Left colon (tissue), 2 donors: ENCODE data around the gene ADARB2. TPM values are rescaled to one million over a fixed set of nuclear protein-coding genes. Genes with fewer than 3 reads are reported as not detected.

Experiments
- ATAC-seq: fragments of 200-7000 bp; cut with Tn5 transposase; one replicate; pipeline ENCODE4 v1.9.1; 2020; ENCODE audit warnings: mild to moderate bottlenecking, moderate library complexity
- DNase-seq, 2 donors: peaks; one replicate each; pipeline ENCODE4 v3.0.0-alpha.2; 2020
- intact Hi-C, 2 donors: fragments of 100-400 bp; cut with DNase I in 1 of 2; cut with micrococcal nuclease in 1 of 2; formaldehyde crosslinking; loops; one replicate each; pipeline versions ENCODE4 v1.11.2 to v1.14.0; 2022; cut with DNase I, micrococcal nuclease
- total RNA-seq, 2 donors: library from RNA; stranded (reverse); fragmentation: NEBNext Ultra II Directional; extraction: Animal tissue kit (Norgen Biotek cat#: 25700); gene quantifications; one replicate each; pipeline ENCODE4 v1.2.1, GENCODE V29; 2021
- donor health status: DM: no; HTN: no; CAD: no.
- donor health status: DM: yes; HTN: yes; CAD: no.

Gene ADARB2
- total RNA-seq, 2 donors from 2014 or later, result 0.21 to 0.73 TPM

- no peak for DNase-seq
Observed at GRCh38 chr10:1738950-1739349, 1.6 kb upstream of the ADARB2 start.

DNA sequence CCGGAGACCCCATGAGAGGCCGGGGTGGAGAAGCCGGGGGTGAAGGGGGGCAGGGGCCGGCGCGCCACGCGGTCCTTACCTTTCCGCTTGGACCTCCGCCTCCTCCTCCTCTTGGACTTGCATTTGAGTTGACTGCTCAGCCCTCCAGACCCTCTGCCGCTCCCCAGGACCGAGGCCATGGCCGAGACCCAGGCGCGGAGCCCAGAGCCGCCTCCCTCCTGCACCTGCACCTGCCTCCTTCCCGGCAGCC, 428 bp downstream of the ADARB2 start:
- intact Hi-C loops, result no loop called here
- DNase-seq (no peak), ATAC-seq (no peak)

More at GRCh38 chr10:1738950-1739349, 1.6 kb upstream of the ADARB2 start:
- intact Hi-C loops, result no loop called here
- ATAC-seq, result no peak

- intact Hi-C loops, result no loop called here
Observed at GRCh38 chr10:1736144-1736971, 967 bp downstream of the ADARB2 start.

GRCh38 chr10:1735562-1735961, 1.8 kb downstream of the ADARB2 start:
- no peak for DNase-seq
- intact Hi-C loops, result no loop called here
- no peak for ATAC-seq

More at GRCh38 chr10:1736144-1736971, 967 bp downstream of the ADARB2 start:
- ATAC-seq (no peak), DNase-seq (no peak)

DNA sequence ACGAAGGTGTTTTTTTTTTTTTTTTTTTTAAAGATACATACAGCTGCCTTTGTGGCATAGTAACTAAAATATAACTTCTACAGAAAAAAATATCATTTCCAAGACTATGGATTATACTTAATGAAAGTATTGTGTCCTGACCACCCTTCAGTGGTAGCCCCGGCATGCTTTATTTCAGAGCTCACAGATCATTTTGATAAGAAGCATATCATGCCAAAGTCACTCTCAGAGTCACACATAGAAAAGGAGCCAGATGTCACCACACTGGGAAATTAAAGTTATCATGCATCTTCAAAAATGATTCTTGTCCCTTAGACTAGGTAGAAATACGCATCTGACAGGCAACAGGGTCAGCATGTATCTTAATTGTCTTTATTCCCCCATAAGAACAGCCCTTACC, 3.0 kb downstream of the ADARB2 start:
- DNase-seq (no peak), ATAC-seq (no peak)
- intact Hi-C loops, result no loop called here

GRCh38 chr10:1733720-1734119, 3.6 kb downstream of the ADARB2 start:
- intact Hi-C loops, result no loop called here
- DNase-seq (no peak), ATAC-seq (no peak)

GRCh38 chr10:1732564-1732996, 4.7 kb downstream of the ADARB2 start:
- intact Hi-C loops, result no loop called here
- no peak for ATAC-seq

GRCh38 chr10:1731592-1731991, 5.7 kb downstream of the ADARB2 start:
- intact Hi-C loops, result no loop called here
- no peak for DNase-seq
- no peak for ATAC-seq

More at GRCh38 chr10:1732564-1732996, 4.7 kb downstream of the ADARB2 start:
- DNase-seq, result no peak

DNA sequence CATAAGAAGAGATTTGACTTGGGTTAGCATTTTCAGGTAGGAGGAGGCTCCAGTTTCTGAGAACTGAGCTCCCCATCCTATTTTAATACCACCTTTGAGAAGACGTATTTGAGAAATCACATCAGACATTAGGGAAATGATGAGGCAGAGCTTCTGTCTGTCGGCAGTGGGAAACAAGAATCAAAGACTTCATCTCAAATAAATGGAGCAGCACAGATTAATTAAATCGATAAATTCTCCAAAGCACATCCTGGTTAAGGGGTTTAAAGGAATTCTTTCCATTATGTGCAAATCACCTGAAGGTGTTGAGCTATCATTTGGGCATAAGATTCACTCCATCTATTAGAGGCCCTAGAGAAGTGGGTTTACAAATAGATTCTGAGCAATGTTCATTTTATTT, 7.6 kb downstream of the ADARB2 start:
- DNase-seq, result no peak
- ATAC-seq, result no peak
- intact Hi-C loops, result no loop called here

- DNase-seq, result no peak
- ATAC-seq, result no peak
- intact Hi-C loops, result no loop called here
Observed at GRCh38 chr10:1726861-1727260, 10.5 kb downstream of the ADARB2 start.

DNA sequence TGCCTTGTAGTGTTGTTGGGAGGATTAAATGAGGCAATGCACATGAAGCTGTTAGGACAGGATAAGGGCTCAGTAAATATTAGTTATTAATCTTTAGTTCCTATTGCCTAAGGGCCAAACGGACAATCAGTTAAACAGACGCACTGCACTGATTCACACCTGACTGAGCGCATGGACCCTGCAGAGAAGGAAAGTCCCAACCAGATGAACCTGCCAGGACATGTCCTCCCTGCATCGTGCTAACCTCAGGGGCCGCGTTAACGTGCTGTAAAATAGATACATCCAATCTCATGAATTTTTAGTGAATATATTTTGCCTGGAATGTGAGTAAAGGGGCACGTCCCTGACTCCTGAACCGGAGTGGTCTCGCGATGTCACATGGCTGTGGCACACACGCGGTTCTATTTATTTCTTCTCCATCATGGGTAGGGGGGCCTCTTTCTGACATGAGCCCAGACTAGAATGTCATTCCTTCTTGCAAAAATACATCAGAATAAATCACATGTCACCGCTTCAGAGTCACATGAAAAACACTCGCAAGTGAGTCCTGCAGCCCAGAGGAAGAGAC, 12.3 kb downstream of the ADARB2 start:
- intact Hi-C loops, result no loop called here
- ATAC-seq (no peak), DNase-seq (no peak)

- intact Hi-C loops, result no loop called here
- DNase-seq, result no peak
- no peak for ATAC-seq
Observed at GRCh38 chr10:1716839-1717238, 20.5 kb downstream of the ADARB2 start.

DNA sequence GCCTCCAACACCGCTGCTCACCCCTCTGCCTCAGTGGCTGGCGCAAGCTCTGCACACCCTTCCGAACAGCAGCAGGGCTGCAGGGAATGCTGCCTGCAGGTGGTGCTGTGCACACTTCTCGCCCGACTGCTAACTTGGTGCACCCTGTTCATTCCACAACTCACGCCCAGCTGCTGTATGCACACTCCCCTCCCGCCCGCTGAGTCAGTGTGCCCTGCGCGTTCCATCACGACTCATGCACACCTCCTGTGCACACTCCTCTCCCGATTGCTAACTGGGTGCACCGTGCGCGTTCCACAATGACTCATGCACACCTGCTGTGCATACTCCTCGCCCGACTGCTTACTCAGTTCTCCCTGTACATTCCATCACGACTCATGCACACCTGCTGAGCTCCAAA, 21.5 kb downstream of the ADARB2 start:
- DNase-seq, result peak in 1 of 2 donors; percentile 19
- peak; percentile 70 for ATAC-seq
- intact Hi-C loops, result no loop called here

GRCh38 chr10:1712944-1713671, 24.2 kb downstream of the ADARB2 start:
- DNase-seq (no peak), ATAC-seq (no peak)
- intact Hi-C loops, result no loop called here

DNA sequence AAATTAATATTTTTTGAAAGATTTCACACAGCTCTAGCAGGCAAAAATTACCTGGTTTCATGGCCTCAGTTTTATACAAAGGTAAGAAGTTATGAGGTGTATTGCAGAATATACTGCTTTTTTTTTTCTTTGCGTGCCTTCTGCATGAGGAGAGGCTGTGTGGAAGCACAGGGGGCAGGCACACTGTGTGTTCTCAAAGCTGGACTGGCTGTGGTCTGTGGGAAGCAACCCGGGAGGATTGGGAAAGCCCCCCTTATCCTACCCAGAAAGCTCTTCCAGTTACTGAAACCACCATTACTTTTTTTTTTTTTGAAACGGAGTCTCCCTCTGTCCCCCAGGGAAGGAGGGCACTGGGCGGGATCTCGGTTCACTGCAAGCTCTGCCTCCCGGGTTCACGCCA, 25.0 kb downstream of the ADARB2 start:
- intact Hi-C loops, result no loop called here
- DNase-seq (no peak), ATAC-seq (no peak)

GRCh38 chr10:1709161-1709560, 28.2 kb downstream of the ADARB2 start:
- DNase-seq (no peak), ATAC-seq (no peak)
- intact Hi-C loops, result no loop called here

- ATAC-seq (no peak), DNase-seq (no peak)
- intact Hi-C loops, result no loop called here
Observed at GRCh38 chr10:1708746-1709145, 28.6 kb downstream of the ADARB2 start.

DNA sequence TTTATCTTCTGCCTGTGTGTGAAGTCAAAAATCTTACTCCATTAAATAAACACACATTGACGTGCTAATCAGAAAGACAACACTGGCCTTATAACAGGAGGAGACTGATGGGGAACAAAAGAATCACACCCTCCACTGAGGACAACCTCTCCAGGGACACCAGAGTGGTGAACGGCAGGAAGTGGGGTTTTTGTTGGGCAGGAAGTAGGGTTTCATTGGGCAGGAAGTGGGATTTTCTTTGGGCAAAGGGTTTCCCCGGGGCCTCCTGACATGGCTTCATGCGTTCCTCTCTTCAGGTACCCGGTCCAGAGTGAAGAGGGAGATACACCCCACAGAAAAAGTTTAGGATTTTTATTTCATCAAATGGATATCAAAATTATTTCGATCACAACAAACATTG, 30.6 kb downstream of the ADARB2 start:
- DNase-seq (no peak), ATAC-seq (no peak)
- intact Hi-C loops, result no loop called here

DNA sequence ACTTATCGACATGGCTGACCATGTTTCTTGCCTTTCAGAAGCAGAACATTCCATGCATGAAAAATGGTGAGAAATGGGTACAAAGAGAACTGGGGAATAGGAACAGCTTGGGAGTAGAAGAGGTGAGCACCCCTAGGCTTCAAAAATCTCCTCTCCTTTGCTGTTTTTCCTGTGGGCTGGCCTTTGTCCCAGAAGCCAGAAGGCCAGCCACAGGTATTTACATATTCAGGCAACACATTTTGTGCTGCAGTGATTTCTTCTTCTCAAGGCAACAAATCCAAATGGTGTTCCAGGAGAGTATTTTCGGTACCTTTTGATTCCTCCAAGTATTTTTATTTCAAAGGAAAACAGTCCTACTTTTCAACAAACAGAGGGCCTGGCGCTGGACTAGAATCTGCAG, 31.1 kb downstream of the ADARB2 start:
- intact Hi-C loops, result no loop called here
- no peak for DNase-seq
- ATAC-seq, result no peak

GRCh38 chr10:1698185-1698584, 39.1 kb downstream of the ADARB2 start:
- intact Hi-C loops, result no loop called here
- ATAC-seq (no peak), DNase-seq (no peak)
